ENCODE measurements around the gene KANK2. TPM values are rescaled to one million over a fixed set of nuclear protein-coding genes. Genes with fewer than 3 reads are reported as not detected.

The KANK2 gene
- total RNA-seq, 1 donor from 2014 or later: 78.3 TPM

- H3K4me3 ChIP-seq (ENCODE audit: low read depth, low read length): no peak overlapping the region
- no peak for TF ChIP-seq CTCF (conservative IDR thresholded peaks at IDR 0.05; ENCODE audit: low read depth, low read length)
- no peak for DNase-seq (ENCODE audit: low read depth)
Measured at GRCh38 chr19:11209839-11210655, 12.7 kb upstream of the KANK2 start.

GRCh38 chr19:11208561-11209471, 11.5 kb upstream of the KANK2 start:
- TF ChIP-seq CTCF (conservative IDR thresholded peaks at IDR 0.05; ENCODE audit: low read depth, low read length): no peak
- DNase-seq (ENCODE audit: low read depth): no peak
- no peak overlapping the region for H3K4me3 ChIP-seq (ENCODE audit: low read depth, low read length)

- no peak for DNase-seq (ENCODE audit: low read depth)
- no peak for TF ChIP-seq CTCF (conservative IDR thresholded peaks at IDR 0.05; ENCODE audit: low read depth, low read length)
- H3K4me3 ChIP-seq (ENCODE audit: low read depth, low read length): no peak overlapping the region
Measured at GRCh38 chr19:11205939-11206570, 8.7 kb upstream of the KANK2 start.

- DNase-seq (ENCODE audit: low read depth): peak; percentile 39
- no peak overlapping the region for H3K4me3 ChIP-seq (ENCODE audit: low read depth, low read length)
- TF ChIP-seq CTCF (conservative IDR thresholded peaks at IDR 0.05; ENCODE audit: low read depth, low read length): no peak
Measured at GRCh38 chr19:11204943-11205349, 7.6 kb upstream of the KANK2 start.

GRCh38 chr19:11204076-11204602, 6.8 kb upstream of the KANK2 start:
- no peak for TF ChIP-seq CTCF (conservative IDR thresholded peaks at IDR 0.05; ENCODE audit: low read depth, low read length)
- H3K4me3 ChIP-seq (ENCODE audit: low read depth, low read length): no peak overlapping the region

GRCh38 chr19:11203194-11204075, 6.1 kb upstream of the KANK2 start:
- no peak overlapping the region for H3K4me3 ChIP-seq (ENCODE audit: low read depth, low read length)
- no peak for DNase-seq (ENCODE audit: low read depth)
- peak; percentile 81 for TF ChIP-seq CTCF (conservative IDR thresholded peaks at IDR 0.05; ENCODE audit: low read depth, low read length)

More at GRCh38 chr19:11204076-11204602, 6.8 kb upstream of the KANK2 start:
- DNase-seq (ENCODE audit: low read depth): no peak

Data from epithelial cell of proximal tubule (primary cell).